Stimulated activated CD8-positive, alpha-beta memory T cell treated with anti-CD3 and anti-CD28 coated beads, Interleukin-12 subunit alpha, Interleukin-12 subunit beta, amount 100 ng/mL, for 24 hours (primary cell): ENCODE data around the gene PDHX.
A peak's percentile ranks its signal among the peaks of the same experiment; 100 is the strongest.

Source experiments
- DNase-seq: peaks from one replicate; pipeline ENCODE4 v3.0.0-alpha.2; 2020; ENCODE audit errors: extremely low read depth

Gene PDHX

DNA sequence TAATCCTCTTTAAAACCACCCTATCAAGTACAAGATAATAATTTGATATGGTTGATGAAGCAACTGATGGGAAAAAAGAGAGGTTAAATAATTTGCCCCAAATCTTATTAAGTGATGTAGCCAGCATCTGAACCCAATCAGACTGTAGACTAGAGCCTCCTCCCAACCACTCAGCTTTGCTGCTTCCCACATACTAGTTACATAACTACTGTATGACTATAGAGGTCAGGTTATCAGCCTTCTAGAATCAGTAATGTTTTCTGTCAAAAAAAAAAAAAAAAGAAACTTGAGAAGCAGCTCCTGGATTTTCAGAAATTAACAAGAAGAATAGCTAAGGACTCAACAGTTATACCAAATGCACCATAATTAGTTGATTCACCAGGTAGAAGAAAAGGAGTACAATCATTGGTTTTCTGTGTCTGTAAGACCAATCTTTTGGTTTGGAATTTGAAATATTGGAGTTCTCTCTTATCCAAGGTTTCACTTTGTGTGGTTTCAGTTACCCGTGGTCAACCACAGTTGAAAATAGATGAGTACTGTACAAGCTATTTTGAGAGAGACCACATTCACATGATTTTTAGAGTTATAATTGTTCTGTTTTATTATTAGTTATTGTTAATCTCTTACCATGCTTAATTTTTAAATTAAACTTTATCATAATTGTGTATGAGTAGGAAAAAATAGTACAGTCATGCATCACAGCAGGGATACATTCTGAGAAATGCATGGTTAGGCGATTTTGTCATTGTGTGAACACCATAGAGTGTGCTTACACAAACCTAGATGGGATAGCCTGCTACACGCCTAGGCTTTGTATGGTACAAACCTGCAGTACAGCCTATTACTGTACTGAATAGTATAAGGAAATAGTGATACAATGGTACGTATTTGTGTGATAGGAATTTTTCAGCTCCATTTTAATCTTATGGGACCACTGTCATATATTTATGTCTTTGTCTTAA is 72.2 kb downstream of the PDHX start:
- no peak for DNase-seq

DNA sequence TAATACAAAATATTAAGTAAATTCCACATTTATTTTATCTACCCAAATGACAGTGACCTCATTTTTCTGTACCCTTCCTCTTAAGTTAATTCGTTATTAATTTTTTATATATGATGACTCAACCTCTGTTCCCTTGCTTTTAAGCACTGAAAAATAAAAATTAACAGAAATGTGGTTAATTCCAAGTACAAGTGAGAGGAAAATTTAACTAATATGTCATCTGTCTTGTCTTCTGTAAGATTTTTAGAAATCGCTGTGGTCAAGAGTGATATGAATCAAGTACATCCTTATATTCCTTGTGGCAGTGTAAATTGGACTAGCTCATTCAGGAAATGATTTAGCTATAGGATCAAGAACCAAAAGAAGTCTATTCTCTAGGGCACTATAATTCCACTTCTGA is 74.5 kb downstream of the PDHX start:
- DNase-seq, result no peak

DNA sequence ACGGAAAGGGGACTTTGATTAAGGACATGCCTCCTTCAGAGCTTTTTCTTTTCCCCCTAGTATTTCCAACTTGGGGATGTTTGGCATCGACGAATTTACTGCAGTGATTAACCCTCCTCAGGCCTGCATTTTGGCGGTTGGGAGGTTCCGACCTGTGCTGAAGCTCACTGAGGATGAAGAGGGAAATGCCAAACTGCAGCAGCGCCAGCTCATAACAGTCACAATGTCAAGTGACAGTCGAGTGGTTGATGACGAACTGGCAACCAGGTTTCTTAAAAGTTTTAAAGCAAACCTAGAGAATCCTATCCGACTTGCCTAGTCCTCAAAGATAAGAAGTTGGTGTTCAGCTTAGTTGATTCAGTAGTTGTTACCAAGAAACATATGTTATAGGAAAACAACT is 78.4 kb downstream of the PDHX start:
- no peak for DNase-seq

DNA sequence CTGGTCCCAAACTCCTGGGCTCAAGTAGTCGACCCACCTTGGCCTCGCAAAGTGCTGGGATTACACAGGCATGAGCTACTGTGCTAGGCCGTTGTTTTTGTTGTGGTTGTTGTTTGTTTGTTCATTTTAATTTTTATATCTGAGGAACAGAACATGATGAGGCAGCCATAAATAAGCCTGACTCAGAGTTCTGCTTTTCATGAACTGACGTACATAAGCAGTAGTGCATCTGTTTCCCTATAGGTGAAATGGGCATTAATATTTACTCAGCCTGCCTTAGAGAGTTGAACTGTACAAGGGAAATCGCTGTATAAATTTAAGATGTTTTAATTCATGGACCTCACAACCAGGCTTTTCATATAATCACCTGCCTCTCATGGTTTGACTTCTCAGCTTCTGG is 80.5 kb downstream of the PDHX start:
- DNase-seq, result no peak

DNA sequence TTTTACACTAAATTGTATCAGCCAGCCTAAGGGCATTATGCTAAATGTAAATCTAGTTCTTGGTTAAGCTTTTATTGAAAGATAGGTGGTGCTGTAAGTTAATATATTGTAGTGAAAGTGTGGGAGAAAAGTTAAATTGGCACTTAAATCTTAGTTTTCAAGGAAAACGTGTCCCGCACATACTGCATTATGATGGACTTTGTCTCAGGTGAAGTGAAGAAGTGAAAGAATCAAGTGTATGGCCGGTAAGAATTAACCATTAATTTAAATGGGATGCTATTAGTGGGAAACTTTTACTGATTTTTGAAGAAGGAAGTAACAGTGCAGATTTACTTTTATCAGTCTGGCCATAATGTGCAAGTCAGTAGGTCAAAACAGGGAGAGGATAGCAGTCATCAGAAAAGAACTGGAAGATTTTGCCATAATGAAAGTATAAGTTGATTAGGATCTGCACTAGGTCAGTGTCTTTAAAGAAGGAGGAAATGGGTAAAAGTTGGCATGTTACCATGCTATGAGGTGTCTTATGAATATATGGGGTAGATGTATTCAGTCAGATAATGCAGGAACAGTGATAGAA is 81.6 kb downstream of the PDHX start:
- DNase-seq, result no peak

DNA sequence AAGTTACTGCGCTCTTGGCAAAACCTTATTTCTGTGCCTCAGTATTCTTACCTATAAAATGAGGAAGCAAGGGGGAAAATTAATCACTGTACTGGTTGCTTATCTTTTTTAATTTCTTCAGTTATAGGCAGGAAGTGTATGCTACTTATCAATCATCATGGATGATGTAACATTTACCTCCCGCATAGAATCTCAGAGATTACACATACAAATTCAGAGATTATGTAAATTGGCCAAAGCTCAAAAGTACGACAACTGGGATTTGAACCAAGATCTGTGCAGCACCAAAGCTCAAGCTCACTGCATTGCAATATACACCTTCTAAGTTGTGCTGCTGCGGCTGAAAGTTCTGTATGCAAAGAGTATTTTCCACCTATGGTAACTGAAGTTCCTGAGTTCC is 83.0 kb downstream of the PDHX start:
- DNase-seq, result no peak

DNA sequence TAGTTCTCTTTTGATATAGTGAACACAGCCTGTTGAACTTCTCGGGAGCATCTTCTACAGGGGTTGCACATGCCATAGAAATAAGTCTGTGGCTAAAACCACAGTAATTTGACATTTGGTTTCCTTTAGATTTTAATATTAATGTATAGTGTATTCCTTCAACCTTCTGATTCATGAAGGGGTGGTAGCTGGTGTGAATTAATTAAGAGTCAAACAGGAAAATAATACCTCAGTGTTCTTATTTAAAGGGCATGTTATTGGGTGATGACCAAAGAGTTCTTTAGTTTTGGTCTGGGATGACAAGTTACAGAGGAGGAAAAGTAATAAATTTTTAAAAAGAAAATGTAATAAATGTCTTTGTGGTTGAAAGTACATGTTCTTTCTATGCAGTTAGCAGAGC is 86.8 kb downstream of the PDHX start:
- DNase-seq, result no peak

DNA sequence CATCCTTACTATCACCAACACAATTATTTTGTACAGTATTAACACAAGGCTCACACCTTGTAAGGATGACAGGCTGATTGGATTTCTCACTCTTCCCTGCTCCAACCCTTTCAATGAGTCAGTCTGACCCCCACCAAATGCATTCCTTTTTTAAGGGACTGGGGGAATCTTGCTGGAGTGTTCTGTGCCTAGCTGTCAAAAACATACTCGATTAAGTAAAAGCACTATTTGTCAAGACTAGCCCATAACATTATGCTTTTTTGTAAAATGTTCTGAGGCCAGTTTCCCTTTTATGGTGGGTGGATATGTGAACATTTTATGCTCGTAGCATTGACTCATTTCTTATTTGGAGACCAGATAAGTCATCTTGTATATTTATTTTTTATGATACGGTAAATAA is 87.2 kb downstream of the PDHX start:
- no peak for DNase-seq

DNA sequence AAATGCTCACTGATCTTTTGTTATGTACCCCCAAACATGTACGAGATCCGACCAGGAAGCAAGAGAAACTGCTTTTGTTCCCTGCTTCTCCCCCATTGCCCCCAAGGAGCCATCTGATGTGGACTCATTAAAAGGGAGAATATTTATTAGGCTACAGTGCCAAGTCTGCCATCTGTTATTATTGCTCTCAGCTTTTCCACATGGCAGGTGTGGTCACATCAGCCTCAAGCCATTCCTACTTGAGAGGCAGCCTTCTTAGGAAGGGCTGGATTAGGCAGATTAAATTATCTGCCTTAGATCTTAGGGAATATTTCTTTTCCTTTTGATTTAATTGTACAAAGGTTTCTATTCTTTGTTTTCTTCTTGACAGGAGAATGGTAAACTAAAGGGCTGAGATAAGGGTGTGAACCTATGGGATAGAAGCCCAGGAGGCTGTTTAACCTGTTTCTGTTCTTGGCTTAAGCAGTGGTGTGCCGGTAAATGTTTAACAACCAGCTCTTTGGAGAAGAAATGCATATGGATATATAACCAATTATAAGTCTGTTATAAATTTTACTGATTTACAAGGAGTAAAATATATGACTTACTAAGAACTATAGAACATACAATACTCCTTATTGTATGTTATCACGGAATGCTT is 88.8 kb downstream of the PDHX start:
- no peak for DNase-seq

DNA sequence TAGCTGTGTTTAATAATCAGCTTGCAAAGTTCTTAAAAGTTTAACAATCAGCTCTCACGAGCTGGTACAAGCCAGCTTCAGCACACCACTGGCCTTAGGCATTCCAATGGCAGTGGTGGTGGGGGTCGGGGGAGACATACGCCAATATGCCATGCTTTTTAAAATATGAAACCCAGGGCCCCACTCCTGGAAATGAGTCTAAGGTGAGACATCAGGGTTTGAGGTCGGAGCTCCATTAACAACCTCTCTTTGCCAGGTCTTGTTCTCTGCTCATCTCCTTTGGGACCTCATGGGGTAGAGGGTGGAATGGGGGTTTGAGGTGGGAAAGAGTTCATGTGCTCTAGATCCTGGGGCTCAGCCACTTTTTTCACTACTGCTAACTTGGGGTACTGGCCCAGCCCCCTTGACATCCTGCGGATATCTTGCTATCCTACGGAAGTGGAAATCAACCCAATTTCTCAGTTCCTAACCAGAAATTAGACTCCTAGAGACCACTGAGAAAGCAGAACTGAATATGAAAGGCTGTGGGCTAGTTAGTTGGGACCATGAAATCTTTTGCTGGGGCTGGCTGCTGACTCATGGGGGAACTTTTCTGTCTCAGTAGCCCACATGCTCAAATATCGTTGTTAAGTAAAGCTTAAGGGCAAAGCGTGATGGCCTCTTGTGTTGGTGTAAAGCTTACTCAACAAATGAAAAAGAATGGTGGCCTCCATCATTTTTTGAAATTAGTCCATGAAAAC is 90.1 kb downstream of the PDHX start:
- peak; percentile 32 for DNase-seq

DNA sequence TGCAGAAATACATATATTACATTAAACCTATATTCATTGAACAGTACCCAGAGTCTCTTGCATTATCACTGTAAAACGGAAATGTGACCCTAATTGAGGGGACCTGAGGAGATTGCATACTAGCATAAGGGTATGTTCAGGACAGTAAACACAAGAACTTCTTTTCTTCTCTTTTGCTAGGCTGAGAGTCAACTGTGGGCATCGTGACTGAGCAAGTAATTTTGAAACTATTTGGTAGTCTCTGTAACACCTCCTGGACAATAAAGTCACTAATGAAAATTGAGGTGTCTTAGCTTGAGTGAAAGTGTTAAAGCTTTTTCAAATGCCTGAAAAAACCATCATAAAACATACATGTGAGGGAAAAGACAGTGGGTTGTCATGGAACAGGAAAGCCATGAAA is 90.9 kb downstream of the PDHX start:
- no peak for DNase-seq

DNA sequence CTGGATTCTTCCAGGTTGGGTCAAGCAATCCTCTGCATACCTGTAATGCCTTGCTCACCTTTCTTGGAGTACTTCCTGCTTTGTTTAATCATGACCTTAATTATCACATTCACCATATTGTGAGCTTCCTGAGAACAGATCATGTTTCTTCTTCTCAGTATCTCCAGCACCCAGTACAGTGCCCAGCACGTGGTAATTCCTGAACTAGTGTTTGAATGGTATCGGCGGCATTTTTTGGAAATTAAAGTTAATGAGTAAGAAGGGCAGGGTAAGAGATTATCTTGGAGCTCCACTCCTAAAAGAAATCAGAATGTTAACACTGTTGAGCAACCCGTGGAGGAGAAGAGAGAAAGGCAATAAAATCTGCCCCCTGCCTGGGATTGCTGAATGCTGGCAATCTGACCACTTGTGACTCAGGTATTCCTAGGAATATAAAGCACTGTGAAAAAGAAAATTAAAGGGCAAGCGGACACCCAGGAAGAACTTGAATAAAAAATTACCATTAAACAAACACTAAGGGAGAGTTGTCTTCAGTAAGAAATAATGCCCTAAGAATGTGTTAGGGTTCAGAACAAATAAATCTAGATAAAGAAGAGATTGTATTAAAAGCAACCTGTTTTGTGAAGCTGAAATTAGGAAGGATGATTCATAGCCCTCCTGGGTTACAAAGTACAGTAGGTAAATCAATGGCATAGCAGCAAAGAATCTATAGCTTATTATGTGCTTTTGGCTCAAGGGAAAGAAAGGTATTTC is 92.9 kb downstream of the PDHX start:
- no peak for DNase-seq

DNA sequence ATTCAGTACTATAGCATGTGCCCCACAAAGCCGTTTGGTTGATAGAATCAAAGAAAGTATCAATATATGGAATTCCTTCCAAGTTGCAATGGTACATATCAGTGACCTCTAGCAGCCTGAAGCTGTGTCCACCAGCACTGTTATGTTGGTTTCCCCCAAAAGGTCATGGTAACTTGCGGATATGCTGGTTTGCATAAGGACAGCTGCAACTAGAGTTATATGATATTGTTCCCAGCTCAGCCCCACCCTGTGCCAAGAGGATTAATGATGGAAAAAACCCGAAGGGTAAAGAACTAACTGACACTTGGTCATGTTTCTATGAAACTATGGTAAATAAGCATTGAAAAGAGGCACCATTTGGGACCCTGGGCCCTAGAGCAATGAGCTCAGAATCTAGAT is 93.5 kb downstream of the PDHX start:
- no peak for DNase-seq

DNA sequence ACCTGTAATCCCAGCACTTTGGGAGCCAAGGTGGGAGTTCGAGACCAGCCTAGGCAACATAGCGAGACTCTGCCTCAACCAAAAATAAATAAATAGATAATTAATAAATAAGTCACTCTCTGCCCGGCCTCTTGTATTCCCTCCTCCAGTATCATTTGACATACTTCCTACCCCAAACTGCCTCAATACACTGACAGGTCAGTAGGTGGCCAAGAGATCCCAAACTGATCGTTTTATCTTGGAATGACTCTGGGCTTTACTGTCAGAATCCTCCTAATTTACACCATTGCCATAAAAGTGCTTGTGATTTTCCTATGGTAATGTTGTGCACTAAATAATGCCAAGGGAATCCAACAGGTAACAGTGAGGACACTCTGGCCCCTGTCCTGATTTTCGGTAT is 94.2 kb downstream of the PDHX start:
- no peak for DNase-seq

DNA sequence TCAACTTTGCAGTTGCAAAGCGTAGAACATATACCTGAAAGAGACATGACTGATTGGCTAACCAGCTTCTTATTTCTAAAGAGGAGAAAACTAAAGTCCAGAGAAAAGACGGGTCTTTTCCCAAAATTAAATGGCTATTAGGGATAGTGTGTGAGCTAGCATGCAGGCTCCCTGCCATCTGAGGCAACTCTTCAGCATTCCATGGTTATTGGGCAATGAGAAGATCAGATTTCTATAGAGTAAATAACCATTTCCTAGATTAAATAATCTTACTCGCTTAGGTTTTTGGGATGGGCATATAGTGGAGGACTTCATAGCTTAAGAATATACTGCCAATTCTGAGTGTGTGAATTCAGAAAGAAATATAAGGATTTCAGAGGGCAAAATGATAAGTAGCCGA is 95.0 kb downstream of the PDHX start:
- DNase-seq, result no peak

DNA sequence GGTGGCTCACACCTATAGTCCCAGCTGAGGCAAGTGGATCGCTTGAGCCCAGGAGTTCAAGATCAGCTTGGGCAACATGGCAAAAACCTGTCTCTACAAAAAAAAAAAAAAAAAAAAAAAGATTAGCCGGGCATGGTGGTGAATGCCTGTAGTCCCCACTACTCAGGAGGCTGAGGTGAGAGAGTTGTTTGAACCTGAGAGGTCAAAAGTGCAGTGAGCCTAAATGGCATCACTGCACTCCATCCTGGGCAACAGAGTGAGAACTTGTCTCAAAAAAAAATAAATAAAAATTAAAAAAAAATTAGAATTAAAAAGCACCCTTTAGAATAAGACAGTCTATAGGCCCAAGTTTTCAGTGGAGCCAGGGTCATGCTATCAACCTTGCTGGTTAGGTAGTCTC is 95.5 kb downstream of the PDHX start:
- no peak for DNase-seq

DNA sequence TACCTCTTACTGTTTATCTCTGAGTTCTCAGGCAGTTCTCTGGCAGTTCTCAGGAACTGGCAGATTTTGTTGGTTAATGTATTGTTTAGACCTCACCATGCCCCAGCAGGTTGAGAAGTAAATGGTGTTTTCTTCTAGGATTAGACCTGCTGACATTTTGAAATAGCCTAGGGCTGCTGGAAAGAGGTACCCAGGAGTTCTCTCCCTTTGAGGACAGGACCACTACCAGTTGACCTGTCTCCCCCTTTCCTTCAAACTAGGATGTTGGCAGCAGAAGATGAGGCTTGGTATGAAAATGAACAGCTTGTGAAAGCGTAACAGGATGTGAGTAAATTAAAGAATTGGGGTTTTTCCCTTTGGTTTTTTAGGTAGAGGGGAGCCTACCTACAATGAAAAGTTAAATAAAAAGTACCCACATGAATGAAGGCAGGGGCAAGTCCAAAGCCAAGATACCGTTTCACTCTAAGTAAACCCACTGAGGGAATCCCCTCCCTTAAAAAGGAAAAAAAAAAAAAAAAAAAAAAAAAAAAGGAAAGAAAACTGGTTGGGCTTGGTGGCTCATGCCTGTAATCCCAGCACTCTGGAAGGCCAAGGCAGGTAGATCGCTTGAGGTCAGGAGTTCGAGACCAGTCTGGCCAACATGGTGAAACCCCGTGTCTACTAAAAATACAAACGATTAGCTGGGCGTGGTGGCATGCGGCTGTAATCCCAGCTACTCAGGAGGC is 96.2 kb downstream of the PDHX start:
- no peak for DNase-seq

DNA sequence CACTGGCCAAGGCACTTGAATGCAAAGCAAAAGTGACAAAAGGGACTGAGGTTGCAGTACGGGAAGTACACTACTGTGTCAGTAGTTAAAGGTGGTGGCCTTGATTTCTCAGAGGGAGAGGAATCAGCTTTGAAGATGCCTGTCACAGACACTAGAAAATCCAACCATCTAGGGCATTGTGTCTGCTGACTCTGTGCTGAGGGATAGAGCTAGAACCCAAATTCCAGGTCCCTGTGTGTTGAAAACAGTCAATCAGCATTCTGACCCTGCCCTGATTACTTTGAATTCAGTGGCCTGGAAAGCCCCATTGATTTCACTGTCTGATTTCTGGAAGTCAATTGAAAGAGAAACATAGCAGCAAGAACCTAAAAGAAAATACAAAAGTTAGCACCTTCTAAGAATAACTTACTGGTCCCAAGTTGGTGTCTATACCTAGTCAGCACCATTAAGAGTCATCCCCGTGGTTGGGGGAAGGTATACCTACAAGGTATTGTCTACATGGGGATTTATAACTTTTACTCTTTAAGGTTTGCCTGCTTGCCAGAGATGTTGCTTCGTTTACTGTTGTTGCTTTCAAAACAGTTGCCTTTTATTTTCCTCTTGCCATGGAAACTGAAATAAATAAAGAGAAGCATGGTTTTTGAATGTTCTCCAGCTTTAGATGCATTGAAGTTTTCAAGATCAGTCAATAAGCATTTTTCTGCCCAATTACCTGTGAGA is 97.3 kb downstream of the PDHX start:
- DNase-seq, result no peak

DNA sequence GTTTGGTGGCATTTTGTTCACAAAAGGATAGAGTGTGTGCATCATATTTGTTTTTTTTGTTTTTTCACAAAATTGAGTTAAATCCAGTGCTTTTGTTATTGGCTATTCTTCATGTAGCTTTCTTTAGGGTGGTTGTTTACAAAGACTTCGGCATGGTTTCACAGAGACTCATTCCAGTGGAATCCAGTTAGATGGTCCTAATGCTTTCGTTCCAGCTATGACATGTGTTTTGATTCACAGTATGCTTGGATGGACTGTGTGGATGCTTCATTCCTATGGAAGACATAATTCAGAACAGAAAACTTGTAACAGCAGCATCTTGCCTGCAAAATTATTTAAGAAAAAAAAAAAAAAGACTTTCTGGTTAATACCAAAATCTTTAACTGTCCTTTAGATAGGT is 97.9 kb downstream of the PDHX start:
- no peak for DNase-seq
